ENCODE results near the gene FZD1.

DNA sequence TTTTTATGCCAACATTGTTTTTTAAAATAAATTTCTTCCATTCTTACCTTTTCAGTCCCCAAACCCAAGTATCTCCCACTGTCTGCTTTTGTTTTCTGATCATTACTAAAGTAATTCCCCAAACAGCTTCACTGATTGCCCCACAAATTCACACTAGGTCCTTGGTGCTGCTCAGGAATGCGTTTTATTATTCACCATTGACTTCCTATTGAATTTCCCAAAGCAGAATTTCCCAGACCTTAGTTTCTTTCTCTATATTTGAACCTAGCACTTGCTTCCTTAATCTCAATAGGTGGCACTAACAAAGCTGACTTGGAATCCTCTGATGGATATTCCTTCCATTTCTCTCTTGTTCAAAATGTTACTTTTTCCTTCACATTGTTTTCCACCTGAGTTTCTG is 52.2 kb downstream of the FZD1 start:
- TF ChIP-seq, protein P1, sequence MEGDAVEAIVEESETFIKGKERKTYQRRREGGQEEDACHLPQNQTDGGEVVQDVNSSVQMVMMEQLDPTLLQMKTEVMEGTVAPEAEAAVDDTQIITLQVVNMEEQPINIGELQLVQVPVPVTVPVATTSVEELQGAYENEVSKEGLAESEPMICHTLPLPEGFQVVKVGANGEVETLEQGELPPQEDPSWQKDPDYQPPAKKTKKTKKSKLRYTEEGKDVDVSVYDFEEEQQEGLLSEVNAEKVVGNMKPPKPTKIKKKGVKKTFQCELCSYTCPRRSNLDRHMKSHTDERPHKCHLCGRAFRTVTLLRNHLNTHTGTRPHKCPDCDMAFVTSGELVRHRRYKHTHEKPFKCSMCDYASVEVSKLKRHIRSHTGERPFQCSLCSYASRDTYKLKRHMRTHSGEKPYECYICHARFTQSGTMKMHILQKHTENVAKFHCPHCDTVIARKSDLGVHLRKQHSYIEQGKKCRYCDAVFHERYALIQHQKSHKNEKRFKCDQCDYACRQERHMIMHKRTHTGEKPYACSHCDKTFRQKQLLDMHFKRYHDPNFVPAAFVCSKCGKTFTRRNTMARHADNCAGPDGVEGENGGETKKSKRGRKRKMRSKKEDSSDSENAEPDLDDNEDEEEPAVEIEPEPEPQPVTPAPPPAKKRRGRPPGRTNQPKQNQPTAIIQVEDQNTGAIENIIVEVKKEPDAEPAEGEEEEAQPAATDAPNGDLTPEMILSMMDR (IDR thresholded peaks at IDR 0.05), result no peak
- TF ChIP-seq POLR2A (IDR thresholded peaks at IDR 0.05), result no peak
